C4-2B (cell line): ENCODE results near the gene GPR33.

Source experiments
- CTCF ChIP-seq: fragments of 450-650 bp; conservative IDR thresholded peaks from 2 replicates; pipeline ENCODE4 v1.5.1; 2017; ENCODE audit warnings: mild to moderate bottlenecking
- ZFX ChIP-seq: fragments of 450-650 bp; IDR thresholded peaks from 2 replicates; pipeline ENCODE4 v1.6.1; 2017

GRCh38 chr14:31457665-31458659 is 29.9 kb downstream of the GPR33 start:
- TF ChIP-seq CTCF (no peak; the same call in 1 of the 2 replicates), ZFX (no peak)
